Measurements from ENCODE around the gene SPRR5. TPM values are rescaled to one million over a fixed set of nuclear protein-coding genes. Genes with fewer than 3 reads are reported as not detected.

SPRR5 gene
- total RNA-seq, 1 experiment from 2014 or later, result not detected

DNA sequence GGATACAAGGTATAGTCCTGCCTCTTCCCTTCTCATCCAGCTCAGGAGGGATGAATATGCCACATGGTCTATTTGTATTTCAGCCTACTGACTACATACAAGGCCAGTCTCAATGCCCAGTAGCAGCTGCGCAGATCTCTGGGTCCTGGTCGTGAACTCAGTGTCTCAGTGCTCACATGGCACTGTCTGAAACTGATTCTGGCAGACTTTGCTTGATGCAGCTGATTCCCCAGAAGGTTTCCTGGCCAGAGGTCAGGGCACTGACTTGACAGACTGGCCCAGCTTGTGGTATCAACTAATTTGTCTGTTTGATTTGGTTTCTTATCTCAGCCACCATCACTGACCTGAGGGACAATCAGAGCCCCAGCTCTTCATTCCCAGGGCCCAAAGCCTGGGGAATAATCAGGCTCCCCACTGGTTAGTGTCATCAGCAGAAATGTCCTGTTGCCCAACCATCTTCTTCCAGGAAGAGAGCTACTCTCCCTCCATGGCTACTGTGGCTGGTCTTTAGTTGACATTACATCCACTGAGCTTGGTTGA is 15.9 kb downstream of the SPRR5 start:
- no peak overlapping the region for H3K27ac ChIP-seq
- H3K27me3 ChIP-seq, result no peaks in the 10 kb centered on the region
- H3K4me1 ChIP-seq, result no peaks in the 10 kb centered on the region
- no peaks in the 10 kb centered on the region for H3K36me3 ChIP-seq
- no peaks in the 10 kb centered on the region for H3K9me3 ChIP-seq (replicated peaks)
- no peak for DNase-seq
- no peak overlapping the region for H3K4me3 ChIP-seq

DNA sequence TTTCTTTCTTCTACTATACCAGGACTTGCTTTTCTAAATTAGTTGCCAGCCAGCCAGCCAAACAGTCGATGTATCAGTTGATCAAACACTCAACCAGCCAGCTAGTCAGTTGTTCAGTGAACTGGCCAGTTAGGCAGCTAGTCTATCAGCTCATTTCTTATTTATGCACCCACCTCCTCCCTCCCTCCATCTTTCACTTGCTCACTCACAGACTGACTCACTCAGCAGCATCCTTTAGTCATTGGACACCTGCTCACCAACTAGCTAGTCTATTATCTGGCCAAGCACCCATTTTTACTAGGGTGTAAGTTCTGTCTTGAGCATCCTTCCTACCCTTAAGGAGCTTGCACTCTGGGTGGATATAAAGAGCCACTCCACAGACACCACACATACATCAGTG is 17.5 kb downstream of the SPRR5 start:
- no peak for DNase-seq
- Histone ChIP-seq H3K27ac (no peak overlapping the region), H3K27me3 (no peaks in the 10 kb centered on the region), H3K4me1 (no peaks in the 10 kb centered on the region), H3K36me3 (no peaks in the 10 kb centered on the region), H3K9me3 (replicated peaks) (no peaks in the 10 kb centered on the region), H3K4me3 (no peak overlapping the region)

DNA sequence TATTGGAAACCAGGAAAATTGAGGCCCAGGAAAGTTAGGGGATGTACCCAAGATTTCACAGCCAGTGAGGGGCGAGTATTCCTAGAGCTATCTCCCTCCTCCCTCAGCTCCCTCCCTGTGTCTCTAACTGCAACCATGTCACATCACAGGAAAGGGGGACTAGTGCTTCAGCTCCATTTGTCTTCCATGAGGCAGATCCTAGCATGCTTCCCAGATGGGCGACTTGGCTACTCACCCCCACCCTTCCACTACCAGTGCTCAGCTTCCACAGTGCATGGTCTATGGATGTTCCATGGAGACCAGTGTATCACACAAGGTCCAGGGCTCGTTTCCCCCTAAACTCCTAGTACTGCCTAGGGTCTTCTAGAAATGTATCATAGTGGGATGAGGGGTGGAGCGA is 18.8 kb downstream of the SPRR5 start:
- no peak for DNase-seq
- no peaks in the 10 kb centered on the region for H3K9me3 ChIP-seq (replicated peaks)
- no peak overlapping the region for H3K27ac ChIP-seq
- no peak overlapping the region for H3K4me3 ChIP-seq
- no peaks in the 10 kb centered on the region for H3K36me3 ChIP-seq
- H3K27me3 ChIP-seq, result no peaks in the 10 kb centered on the region
- H3K4me1 ChIP-seq, result no peaks in the 10 kb centered on the region

DNA sequence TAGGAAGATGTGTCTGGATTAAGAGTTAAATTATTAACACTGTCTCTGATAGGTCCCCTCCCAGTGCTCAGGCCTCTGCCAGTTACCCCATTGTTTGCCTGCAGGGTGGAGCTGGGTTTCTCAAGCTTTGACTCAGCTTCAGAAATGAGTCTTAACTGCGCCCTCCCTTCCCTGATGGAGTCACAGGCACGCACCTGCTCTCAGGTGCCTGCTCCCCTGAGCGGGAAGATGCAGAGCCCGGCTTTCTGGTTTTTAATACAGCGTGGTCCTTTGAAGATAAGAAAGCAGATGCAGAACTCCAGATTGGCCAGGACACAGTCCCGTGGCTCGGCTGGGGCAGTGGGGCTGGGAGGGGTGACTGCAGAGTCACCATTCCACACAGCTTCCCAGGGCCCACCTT is 20.2 kb downstream of the SPRR5 start:
- Histone ChIP-seq H3K4me1 (no peaks in the 10 kb centered on the region), H3K27me3 (no peaks in the 10 kb centered on the region)

DNA sequence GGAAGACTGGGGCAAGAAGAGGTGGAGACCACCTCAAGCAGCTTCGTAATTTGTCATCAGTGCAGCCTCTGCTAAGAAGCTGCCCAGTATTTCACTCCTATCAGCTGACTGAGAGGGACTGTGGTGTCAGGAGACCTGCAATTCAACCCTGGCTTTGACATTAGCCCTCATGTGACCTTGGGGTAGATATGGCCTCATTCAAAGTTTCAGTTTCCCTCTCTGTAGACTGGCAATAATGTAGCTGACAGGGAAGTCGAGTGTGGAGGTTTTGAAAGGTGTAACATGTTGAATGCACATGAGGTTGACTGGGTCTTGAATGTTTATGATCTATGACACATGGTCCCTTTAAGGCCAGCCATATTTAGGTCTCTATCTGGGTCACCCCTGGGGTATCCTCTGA is 21.2 kb downstream of the SPRR5 start:
- no peak overlapping the region for H3K4me3 ChIP-seq
- no peak for DNase-seq
- H3K9me3 ChIP-seq (replicated peaks), result no peaks in the 10 kb centered on the region
- no peaks in the 10 kb centered on the region for H3K27me3 ChIP-seq
- H3K36me3 ChIP-seq, result no peaks in the 10 kb centered on the region
- H3K27ac ChIP-seq, result no peak overlapping the region
- no peaks in the 10 kb centered on the region for H3K4me1 ChIP-seq

More for the DNA sequence above, 20.2 kb downstream of the SPRR5 start:
- no peaks in the 10 kb centered on the region for H3K9me3 ChIP-seq (replicated peaks)
- no peaks in the 10 kb centered on the region for H3K36me3 ChIP-seq
- no peak overlapping the region for H3K4me3 ChIP-seq
- H3K27ac ChIP-seq, result no peak overlapping the region
- no peak for DNase-seq

DNA sequence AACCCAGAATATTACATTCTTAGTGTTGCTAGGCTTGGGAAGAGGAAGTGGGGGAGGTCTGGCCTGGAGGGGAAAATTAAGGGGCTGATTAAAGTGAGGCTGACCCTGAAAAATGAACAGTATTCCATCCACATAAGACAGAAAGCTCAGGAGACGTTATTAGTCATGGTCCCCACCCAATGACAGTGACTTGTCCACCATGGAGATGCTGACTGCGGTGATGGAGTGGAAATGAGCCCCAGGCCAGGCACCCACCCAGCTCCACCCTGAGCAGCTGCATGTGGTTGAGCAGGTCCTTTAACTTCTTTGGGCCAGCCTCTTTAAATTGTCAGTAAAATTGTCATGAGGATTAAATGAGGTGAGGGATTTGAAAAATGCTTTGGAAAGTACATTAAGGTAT is 22.0 kb downstream of the SPRR5 start:
- DNase-seq, result no peak
- Histone ChIP-seq H3K4me3 (no peak overlapping the region), H3K27ac (no peak overlapping the region), H3K36me3 (no peaks in the 10 kb centered on the region), H3K4me1 (no peaks in the 10 kb centered on the region), H3K9me3 (replicated peaks) (no peaks in the 10 kb centered on the region), H3K27me3 (no peaks in the 10 kb centered on the region)

DNA sequence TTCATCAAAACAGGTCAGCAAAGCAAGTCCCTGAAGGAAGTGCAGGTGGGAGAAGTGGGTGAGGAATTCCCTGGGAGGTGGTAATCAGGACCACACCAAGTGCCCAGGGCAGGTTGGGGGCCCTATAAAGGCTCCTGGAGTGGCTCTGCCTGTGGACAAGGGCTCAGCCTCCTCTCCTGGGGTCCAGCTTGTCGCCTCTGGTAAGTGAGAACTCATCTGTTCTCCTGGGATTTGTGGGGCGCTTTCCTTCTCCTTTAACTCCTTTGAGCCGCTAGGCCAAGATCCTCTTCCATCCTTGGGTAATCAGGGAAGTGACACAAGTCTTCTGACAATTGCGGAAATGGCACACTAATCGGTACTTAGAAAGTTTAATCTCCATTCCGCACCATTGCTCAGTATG is 23.5 kb downstream of the SPRR5 start, which contains the start of gene SPRR4:
SPRR4 (plus strand) TSS at position 154 of the 400 bp plus-strand sequence. CDS start 1,243 bp downstream, outside the sequence.
- no peaks in the 10 kb centered on the region for H3K4me1 ChIP-seq
- no peaks in the 10 kb centered on the region for H3K9me3 ChIP-seq (replicated peaks)
- H3K4me3 ChIP-seq, result no peak within 1 kb of the TSS
- no peaks in the 10 kb centered on the region for H3K36me3 ChIP-seq
- no peak for DNase-seq
- no peaks in the 10 kb centered on the region for H3K27me3 ChIP-seq
- no peak within 1 kb of the TSS for H3K27ac ChIP-seq

DNA sequence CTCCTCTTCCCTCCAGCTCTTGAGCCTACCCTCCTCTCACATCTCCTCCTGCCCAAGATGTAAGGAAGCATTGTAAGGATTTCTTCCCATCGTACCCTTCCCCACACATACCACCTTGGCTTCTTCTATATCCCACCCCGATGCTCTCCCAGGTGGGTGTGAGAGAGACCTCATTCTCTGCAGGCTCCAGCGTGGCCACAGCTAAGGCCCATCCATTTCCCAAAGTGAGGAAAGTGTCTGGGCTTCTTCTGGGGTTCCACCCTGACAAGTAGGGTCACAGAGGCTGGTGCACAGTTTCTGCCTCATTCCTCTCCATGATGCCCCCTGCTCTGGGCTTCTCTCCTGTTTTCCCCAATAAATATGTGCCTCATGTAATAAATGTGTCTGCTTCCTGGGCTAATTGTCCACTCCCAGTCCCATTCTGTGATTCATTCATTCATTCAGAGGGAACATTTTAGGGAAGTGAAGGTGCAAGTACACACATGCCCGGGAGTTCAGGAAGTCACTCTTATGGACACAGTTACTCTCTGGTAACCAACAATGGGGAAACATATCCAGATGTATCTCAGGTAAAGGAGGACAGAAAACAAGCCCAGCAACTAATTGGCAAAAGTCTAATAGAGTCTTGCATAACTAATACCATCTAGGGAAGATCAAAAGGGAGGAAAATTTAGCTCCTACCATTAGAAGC is 25.3 kb downstream of the SPRR5 start:
- H3K4me1 ChIP-seq, result no peaks in the 10 kb centered on the region
- H3K9me3 ChIP-seq (replicated peaks), result no peaks in the 10 kb centered on the region
- no peaks in the 10 kb centered on the region for H3K36me3 ChIP-seq
- no peak overlapping the region for H3K4me3 ChIP-seq
- DNase-seq, result no peak
- H3K27ac ChIP-seq, result no peak overlapping the region
- H3K27me3 ChIP-seq, result no peaks in the 10 kb centered on the region

DNA sequence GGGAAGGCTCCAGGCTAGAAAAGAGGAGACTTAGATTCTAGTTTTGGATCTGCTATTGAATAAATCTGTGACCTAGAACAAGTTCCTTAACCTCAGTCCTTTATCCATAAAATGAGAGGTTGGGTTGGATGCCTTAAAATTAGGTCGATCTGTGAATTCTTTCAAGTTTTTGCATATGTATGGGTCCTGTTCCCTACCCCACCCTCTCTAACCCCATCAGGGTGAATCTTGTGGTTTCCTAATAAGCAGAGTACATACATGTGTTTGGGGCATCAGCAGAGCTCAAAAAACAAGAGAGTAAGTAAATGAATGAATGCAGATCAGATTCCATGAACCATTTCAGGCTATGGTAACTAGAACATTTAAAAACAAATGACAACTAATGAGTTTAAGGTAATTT is 29.7 kb downstream of the SPRR5 start:
- no peaks in the 10 kb centered on the region for H3K36me3 ChIP-seq
- H3K9me3 ChIP-seq (replicated peaks), result no peaks in the 10 kb centered on the region
- no peak for DNase-seq
- no peak overlapping the region for H3K27ac ChIP-seq
- no peaks in the 10 kb centered on the region for H3K27me3 ChIP-seq
- H3K4me3 ChIP-seq, result no peak overlapping the region
- no peaks in the 10 kb centered on the region for H3K4me1 ChIP-seq

DNA sequence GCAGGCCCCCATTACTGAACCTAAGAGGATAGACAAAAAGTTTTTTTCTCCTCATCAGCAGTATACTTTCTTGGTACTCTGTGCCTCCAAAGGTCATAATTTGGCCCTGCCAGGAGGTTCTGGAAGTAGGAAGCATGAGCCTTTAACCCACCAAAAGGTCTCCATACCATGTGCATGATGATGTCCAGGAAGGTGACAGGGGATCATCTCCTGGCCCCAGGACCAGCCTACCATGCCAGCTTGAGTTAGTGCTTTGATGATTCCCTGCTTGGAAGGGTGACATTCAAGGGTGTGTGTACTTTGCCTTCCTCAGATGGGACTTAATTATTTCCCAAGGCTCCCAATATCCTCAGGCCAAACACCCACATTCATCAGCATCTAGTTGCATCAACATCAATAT is 30.6 kb downstream of the SPRR5 start:
- Histone ChIP-seq H3K27me3 (no peaks in the 10 kb centered on the region), H3K27ac (no peak overlapping the region), H3K36me3 (no peaks in the 10 kb centered on the region), H3K9me3 (replicated peaks) (no peaks in the 10 kb centered on the region), H3K4me3 (no peak overlapping the region), H3K4me1 (no peaks in the 10 kb centered on the region)
- no peak for DNase-seq

DNA sequence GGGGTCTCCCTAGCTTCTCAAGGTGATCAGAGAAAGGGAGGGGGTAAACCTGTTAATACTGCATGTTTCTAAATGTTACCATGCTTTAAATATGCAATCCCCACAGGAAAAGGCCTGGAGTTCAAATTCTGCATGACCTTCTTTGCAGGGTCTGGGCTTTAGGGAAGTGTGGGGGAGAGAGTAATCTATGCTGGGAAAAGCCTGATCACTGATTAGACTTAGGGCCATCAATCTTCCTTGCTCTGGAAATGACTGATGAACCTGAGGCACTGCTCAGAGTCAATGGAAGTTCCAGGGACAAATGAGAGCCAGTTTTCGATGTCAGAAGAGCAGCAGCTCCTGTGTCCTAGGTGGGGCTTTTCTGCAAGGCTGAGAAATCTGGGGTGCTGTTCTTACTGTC is 33.7 kb downstream of the SPRR5 start:
- Histone ChIP-seq H3K36me3 (no peaks in the 10 kb centered on the region), H3K27me3 (no peaks in the 10 kb centered on the region), H3K4me3 (no peak overlapping the region), H3K27ac (no peak overlapping the region), H3K9me3 (replicated peaks) (no peaks in the 10 kb centered on the region), H3K4me1 (no peaks in the 10 kb centered on the region)
- DNase-seq, result no peak

DNA sequence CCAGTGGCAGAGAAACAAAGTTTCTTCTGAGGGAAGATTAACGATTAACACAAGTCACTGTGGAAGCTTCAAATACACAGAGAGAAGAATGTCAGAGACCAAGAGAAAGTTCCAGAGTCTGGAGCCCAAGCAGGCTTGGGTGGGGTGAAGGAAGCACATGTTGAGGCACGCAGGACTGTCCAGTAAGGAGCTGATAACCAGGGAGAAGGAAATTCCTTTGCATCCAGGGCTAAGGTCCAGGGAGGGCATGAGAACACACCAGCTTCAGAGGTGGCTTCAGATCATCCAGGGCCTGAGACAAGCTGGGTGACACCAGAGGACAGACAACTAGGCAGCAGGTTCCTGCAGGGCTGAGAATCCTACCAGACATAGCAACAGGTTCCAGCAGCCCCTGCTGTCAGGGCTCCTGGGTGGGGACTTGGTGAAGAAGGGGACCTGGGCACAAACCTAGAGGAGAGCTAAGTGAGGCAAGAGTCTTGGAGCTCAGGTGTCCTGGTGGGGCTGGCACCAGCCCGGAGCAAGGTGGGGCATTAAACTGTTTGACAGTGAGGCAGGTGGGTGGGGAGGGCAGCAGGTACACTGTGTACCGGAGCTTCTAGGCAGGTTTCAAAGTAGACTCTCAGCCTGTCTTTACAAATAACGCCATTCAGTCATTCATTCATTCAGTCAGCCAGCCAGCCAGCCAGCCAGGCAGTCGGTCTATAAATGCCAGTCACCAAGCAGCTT is 34.3 kb downstream of the SPRR5 start:
- Histone ChIP-seq H3K36me3 (no peaks in the 10 kb centered on the region), H3K4me1 (no peaks in the 10 kb centered on the region), H3K27ac (no peak overlapping the region), H3K27me3 (no peaks in the 10 kb centered on the region), H3K4me3 (no peak overlapping the region), H3K9me3 (replicated peaks) (no peaks in the 10 kb centered on the region)
- no peak for DNase-seq

DNA sequence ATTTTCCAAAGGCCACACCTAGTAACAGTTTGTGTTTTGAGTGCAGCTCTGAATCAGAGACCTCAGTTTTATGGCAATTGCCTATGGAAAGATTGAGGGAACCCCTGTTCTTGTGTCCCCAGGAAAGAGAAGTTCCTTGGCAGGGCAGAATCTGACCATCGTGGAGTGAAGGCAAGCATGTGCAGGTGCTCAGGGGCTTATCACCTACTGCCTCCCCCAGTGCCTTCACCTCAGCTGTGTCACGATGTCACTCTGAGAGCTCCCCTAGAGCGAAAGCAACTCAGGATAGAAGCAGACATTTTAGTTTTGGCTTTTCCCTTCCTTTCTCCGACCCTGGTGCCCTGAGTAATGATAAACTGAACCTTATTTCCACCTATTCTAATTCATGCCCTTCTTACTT is 35.1 kb downstream of the SPRR5 start:
- Histone ChIP-seq H3K36me3 (no peaks in the 10 kb centered on the region), H3K9me3 (replicated peaks) (no peaks in the 10 kb centered on the region), H3K27ac (no peak overlapping the region), H3K27me3 (no peaks in the 10 kb centered on the region), H3K4me3 (no peak overlapping the region), H3K4me1 (no peaks in the 10 kb centered on the region)
- no peak for DNase-seq

DNA sequence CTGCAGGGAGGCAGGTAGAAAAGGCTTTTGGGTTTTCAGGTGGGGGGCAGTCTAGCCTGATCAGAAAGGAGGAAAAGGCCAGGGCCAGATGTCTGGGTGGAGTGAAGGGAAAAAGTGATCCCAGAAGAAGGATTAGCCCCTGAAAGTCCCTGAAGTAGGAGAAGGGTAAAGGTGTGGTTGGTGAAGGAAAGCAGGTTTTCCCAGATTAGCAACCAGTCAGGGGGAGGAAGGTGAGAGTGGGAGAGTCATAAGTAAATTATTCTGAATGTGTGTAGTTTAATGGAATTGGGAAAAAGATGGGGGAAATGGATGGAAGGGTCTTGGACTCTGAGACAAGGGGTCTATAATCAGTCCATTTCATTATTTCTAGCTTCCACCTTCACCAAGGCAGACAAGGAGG is 36.2 kb downstream of the SPRR5 start:
- Histone ChIP-seq H3K27ac (no peak overlapping the region), H3K4me1 (no peaks in the 10 kb centered on the region), H3K9me3 (replicated peaks) (no peaks in the 10 kb centered on the region)

DNA sequence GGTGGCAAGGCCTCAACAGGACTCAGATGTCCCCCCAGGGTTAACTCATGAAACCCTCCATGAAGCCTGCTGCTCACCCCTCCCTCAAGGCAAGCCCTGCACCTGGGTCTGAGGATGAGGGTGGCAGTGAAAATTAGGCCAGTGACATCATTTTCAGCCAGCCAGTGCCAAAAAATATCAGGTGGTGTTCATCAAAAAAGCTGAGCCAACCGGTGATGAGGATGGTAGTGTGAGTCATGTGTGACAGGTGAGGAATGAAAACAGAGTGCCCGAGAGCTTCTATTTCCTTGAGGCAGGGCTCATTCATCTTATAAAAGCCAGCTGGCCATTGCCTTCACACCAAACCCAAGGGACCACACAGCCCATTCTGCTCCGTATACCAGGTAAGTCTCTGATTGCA is 36.7 kb downstream of the SPRR5 start, which contains the start of gene SPRR1A:
SPRR1A (plus strand) TSS at position 339 of the 400 bp plus-strand sequence. CDS start 1,150 bp downstream, outside the sequence.
- Histone ChIP-seq H3K9me3 (replicated peaks) (no peaks in the 10 kb centered on the region), H3K4me3 (no peak within 1 kb of the TSS), H3K4me1 (no peaks in the 10 kb centered on the region), H3K27me3 (0 out of 2 replicates have a peak, but pooled peaks cover 3% of the 10 kb centered on the region), H3K36me3 (no peaks in the 10 kb centered on the region), H3K27ac (no peak within 1 kb of the TSS)
- DNase-seq, result no peak

More for the DNA sequence above, 36.2 kb downstream of the SPRR5 start:
- no peak for DNase-seq
- no peaks in the 10 kb centered on the region for H3K36me3 ChIP-seq
- H3K4me3 ChIP-seq, result no peak overlapping the region
- no peaks in the 10 kb centered on the region for H3K27me3 ChIP-seq

All from SJCRH30 (cell line).